Stimulated activated CD8-positive, alpha-beta memory T cell treated with anti-CD3 and anti-CD28 coated beads, Interleukin-7, amount 100 ng/mL, for 24 hours (primary cell): ENCODE results near the gene OR10G8.
"Not testable (repeated sequence)": the region's sequence is repeated elsewhere in the genome, so short reads cannot be mapped to it uniquely, and the experiment has no call there.

Source experiments
- DNase-seq: peaks from one replicate; pipeline ENCODE4 v3.0.0-alpha.2; 2020; ENCODE audit warnings: low read depth

The OR10G8 gene, protein sequence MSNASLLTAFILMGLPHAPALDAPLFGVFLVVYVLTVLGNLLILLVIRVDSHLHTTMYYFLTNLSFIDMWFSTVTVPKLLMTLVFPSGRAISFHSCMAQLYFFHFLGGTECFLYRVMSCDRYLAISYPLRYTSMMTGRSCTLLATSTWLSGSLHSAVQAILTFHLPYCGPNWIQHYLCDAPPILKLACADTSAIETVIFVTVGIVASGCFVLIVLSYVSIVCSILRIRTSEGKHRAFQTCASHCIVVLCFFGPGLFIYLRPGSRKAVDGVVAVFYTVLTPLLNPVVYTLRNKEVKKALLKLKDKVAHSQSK

DNA sequence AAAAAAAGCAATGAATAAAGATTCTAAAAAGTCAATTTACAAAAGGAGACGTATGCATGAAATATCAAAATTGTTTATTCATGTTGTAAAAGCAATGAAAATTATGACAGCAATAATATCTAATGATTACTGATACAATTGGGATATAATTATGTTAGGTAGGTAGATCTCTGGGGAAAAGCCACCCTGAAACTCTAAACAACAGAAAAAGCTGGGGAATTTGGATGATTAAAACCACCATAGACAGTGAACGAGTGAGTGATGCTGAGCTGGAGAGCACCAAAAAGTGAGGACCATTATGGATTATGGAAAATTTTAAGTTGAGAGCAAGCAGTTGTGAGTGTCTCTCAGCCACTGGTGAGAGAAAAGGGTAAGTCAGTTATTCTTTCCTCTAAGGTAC, at the start of gene OR10G8:
Gene OR10G8 (plus strand): TSS at position 301 of the 400 bp plus-strand sequence. CDS start 2,825 bp downstream, outside the sequence.
- no peak for DNase-seq

DNA sequence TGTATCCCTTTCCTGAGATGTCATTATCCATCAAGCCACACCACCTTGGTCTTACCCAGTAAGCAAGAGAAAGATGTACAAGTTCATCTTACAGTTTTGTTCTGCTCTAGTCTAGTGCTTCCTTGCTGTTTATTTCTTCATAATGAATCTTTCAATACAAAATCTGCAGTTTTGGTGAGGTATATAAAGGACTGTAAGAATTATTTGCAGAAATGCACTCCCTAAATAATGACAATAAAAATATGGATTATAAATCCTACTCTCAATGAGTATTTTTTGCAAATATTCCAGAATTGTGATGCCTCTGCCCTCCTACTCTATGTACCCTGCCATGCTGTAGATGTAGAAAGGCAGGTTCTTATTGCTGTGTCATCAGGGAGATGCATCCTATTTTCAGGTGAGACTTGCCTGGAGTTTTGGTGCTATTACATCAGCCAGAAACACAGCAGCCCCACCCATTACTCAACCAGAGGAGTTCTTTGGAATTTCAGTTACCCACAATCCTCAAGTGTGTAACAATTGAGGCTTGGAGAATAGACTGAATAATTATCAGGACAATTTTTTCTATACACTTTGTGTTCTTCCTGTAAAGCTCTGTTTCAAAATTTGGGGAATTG, 48.8 kb upstream of the OR10G8 start, which contains the start of gene OR10S1:
Gene OR10S1 (minus strand): TSS at position 51 of the 617 bp plus-strand sequence. CDS start 117 bp downstream, outside the sequence.
- no peak for DNase-seq

DNA sequence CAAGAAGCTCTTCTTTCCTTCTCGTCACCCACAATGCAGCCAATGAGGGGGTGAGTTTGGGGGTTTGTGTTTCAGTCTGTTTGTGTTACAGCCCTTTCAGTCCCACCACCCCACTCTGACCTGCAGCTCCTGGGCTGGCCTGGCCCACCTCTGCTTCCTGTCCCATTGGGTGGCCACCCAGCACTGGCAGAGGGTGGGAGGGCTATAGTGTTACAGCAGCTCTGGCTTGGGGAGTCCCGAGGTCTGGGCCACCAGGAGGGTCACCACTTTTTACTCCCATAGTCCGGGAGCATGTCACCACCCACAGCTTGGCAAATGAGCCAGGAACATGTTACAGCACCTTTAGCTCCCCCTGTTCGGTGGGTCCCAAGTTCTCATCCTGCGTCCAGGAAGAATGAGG, 47.3 kb upstream of the OR10G8 start:
- DNase-seq, result no peak

DNA sequence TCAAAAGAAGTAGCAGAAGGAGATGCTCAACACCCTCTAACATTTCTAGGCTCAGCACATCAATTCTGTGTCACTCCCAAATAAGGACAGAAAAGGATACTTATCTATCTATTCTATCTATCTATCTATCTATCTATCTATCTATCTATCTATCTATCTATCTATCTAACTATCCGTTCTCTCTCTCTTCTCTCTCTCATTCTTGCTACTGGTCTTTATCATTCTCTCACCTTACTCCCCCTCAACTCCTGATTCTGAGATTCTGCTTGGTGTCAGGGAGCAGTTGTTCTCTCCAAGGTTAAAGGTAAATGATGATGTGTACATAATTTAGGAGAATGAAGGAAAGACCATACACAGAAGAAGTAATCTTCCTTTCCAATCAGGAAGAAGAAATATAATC, 31.5 kb upstream of the OR10G8 start, which contains the start of gene OR10G6:
Gene OR10G6 (minus strand): TSS at position 43 of the 400 bp plus-strand sequence. CDS start 0 bp downstream, at position 43.
- DNase-seq, result no peak

DNA sequence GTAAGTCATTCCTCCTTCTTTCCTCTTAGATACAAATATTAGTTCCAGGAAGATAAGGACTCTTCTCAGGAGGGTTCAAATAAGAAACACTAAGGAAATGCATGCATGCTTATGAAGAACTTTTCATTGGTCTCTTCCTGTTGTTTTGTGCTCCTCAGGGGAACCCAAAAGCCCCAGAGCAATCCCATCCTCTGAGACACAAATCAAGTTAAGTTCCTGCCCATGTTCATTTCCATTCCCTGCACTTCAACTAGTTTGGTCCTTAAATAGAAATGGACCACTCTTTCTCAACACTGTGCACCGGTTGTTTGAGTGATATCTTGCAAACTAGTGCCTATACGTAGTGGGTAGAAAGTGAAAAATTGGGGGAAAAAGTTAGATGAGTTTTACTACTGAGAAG, 13.9 kb upstream of the OR10G8 start, which contains the start of gene OR10G4:
Gene OR10G4 (plus strand): TSS at position 301 of the 400 bp plus-strand sequence. CDS start 2,578 bp downstream, outside the sequence.
- DNase-seq, result no peak

DNA sequence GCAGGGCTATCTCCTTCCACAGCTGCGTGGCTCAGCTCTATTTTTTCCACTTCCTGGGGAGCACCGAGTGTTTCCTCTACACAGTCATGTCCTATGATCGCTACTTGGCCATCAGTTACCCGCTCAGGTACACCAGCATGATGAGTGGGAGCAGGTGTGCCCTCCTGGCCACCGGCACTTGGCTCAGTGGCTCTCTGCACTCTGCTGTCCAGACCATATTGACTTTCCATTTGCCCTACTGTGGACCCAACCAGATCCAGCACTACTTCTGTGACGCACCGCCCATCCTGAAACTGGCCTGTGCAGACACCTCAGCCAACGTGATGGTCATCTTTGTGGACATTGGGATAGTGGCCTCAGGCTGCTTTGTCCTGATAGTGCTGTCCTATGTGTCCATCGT, 10.8 kb upstream of the OR10G8 start:
- DNase-seq, result not testable (repeated sequence)

DNA sequence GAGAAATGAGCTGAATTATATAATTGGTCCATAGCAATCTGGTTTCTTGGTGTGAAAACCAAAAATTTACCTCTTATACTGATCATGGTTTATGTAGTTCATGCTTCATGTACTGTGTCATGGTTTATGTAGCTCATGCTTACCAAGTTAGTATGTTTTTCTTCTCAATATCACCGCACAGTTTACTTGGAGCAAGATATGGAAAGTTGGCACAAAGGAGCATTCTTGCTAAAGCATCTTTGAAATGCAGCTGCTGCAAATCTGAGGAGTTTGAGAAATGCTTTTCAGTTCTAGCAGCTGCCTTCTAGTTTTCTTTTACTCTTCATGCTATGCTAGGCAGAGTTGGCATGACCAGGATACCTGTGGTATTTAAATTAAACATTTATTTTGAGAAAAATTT, 10.1 kb downstream of the OR10G8 start:
- DNase-seq, result no peak

DNA sequence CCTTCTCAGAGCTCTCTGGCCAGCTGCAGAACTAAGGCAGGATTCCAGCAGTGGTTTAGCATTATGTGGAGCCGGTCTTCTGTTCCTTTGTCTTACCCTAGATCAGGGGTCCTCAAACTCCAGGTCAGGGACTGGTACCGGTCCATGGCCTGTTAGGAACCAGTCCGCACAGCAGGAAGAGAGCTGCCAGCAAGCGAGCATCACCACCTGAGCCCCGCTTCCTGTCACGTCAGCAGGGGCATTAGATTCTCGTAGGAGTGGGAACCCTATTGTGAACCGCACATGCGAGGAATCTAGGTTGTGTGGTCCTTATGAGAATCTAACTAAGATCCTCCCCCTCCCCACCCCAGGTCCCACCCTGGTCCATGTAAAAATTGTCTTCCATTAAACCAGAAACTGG, 13.0 kb downstream of the OR10G8 start:
- DNase-seq, result no peak

DNA sequence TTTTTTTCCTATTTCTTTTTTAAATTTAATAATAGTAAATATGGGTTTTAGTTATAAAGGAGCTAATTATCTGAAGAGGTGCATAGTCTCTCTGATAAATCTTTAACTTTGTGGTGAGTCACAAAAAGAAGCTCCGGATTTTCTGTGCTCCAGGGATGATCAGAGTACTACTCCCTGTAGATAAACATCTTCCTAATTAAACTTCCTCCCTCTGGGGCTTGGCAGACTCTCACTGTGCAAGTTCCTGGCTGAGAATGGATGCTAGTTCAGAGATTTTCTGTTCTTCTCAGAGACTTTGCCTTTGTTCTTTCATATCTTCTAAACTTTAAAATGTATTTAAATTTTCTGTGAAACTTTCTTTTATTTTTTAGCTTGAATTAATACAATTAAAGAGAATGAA, 14.7 kb downstream of the OR10G8 start, which contains the start of gene OR10G7:
Gene OR10G7 (minus strand): TSS at position 72 of the 400 bp plus-strand sequence. CDS start 2,324 bp downstream, outside the sequence.
- DNase-seq, result no peak

DNA sequence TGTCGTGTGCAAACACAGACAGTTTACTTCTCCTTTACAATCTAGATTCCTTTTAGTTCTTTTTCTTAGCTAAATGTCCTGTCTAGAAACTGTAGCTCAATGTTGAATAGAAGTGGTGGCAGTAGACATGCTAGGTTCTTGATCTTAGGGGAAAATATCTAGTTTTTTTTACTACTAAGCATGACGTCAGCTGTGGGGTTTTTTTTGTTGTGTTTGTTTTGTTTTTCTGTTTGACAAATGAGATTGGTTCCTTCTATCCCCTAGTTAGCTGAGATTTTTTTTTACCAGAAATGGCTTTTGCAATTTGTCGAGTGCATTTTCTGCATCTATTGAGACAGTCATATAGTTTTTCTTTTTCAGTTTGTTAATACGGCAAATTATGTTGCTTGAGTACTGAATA, 16.8 kb downstream of the OR10G8 start:
- DNase-seq, result no peak

DNA sequence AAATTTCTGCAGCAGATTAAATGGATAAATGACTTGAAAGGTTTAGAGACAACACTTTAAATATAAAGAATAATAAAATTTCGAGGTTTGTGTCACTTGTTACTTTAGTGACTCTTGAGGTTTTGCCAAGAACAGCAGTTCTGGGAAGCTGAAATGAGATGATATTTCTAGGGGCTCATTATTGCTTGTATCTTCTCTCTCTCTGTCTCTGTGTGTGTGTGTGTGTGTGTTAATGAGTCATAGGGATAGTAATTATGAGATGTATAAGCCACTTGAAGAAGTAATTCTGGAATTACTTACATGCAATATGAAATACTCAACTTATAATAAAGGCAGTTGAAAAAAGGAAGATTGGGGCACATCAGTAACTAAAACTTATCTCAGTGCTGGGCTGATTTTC, 24.1 kb downstream of the OR10G8 start:
- no peak for DNase-seq

DNA sequence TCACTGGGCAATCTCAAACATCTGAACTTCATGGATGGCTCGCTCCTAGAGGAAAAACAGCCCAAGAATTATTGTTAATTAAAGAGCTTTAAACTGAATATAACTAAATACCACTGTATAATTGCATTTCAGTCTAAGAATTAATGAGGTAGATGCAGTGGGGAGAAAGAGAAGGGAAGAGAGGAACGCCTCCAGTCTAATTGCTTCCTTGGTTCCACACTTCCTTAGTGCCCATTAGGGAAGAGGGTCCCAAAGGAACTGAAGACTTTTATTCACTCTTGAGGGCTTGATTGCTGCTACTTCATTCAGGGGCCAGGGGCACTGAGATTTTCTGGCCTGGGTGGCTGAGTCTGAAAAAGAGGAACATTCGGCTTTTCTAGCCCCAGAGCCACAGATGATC, 26.4 kb downstream of the OR10G8 start:
- no peak for DNase-seq

DNA sequence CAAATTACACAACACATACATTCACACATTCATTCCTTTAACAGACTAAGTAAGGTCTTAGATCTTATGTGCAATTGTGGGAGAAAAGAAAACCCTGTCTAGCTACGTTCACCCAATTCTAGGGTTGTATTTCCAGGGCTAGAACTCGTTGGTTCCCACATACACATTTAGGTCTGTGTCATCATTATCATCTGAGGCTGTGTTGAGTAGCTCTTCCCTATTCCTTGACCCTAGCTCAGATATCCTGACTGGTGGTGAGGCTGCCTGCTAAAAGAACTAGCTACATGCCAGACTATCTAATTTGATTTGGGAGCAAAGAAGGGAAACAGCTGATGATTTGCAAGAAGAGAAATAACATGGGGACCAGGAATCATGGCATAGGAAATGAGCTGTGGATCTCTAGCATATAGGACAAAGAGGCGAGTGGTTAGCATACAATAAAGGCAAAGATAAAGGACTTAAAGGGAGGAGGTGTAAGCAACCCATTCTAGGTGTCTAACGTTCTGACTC, 42.1 kb downstream of the OR10G8 start:
- no peak for DNase-seq

DNA sequence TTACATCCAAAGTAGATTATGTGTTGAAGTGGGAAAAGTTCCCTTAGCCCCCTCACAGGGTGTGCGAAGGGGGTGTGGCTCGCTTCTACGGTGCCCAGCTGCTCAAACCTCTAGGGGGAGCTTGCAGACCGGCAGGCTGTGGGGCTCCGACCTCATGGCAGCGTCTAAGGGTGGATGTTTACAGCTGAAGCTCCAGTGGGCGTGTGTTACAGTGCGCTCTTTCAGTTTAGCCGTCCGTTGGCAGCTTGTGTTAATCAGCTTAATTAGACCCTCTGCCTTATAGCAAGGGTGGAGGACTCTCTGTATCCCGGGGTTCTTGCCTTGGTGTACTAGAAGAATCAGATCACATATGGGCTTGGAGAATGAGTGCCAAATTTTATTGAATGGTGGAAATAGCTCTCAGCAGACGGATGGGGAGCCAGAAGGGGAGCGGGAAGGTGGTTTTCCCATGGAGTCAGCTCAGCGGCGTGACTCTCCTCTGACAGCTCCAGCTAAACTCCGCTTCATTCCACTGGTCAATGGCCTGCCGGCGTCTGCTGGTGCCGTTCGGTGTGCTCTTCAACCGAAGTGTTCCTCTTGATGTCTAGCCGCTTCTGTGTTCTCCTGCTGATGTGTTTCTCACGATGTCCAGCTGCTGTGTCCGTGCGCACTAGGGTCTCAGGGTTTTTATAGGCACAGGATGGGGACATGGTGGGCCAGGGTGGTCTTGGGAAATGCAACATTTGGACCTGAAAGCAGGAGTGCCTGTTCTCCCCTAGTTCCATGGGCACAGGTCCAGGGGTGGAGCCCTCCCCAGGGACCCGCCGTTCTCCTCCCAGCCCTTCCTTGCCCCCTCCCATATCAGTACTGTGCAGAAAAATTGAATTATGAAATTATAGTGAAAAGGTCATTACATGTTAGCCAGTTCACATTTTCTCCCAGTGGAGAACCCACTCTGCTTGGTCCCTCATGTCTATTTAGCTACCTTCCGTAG, 43.1 kb downstream of the OR10G8 start:
- DNase-seq, result no peak

DNA sequence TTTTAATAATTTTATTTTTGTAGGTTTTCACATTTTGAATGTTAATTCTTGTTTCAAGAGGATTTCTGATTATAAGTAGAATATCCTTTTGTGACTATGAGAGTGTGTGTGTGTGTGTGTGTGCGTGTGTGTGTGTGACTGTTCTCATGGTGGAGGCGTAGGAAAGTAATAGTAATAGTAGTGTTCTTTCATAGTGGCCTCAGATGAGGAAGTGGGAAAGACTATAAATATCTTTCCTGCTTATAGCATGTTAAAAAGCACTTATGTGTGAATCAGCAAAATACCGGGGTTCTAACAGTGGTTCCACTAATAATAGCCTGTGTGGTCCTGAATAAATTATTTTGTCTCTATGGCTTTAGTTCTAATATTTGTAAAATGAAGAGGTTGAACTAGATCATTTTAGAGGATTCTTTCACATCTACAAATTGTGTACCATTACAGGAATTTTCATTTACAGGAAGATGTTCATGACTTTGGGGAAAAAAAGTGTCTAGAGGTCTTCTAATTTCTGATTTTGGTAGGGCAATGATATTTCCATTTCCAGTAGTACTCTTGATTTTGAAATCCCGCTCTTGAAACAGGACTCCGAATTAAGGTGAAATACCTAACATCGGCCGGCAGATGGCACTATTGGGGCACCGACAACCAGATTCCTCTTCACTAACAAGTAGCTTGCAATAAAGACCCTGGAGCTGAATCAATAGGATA, 44.5 kb downstream of the OR10G8 start:
- DNase-seq, result peak; percentile 45

DNA sequence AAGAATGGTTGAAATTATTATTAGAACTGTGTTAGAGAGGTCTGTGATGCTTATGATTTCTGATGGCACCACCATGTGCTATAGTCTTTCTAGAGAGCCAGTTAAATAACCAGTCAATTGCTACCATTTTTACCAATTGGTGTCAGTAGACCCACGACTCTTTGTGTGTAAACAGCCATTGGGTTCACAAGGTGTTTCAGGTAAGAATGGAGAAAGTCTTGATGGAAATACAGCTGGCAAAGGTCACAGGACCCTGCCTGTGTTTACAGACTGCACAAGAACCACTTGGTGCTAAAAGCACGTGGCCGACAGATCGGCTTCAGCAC, 45.0 kb downstream of the OR10G8 start:
- no peak for DNase-seq

DNA sequence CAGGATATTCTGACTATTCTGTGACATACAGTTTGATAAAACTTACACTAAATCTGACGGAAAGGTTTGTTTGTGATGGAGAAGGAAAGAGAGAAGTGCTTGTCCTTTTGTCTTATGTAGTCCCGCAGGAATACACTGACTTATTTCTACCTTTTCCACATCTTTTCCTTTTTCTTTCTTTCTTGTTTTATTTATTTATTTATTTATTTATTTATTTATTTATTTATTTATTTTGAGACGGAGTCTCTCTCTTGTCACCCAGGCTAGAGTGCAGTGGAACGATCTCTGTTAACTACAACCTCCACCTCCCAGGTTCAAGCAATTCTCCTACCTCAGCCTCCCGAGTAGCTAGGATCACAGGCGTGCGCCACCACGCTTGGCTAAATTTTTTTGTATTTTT, 45.5 kb downstream of the OR10G8 start:
- DNase-seq, result no peak

DNA sequence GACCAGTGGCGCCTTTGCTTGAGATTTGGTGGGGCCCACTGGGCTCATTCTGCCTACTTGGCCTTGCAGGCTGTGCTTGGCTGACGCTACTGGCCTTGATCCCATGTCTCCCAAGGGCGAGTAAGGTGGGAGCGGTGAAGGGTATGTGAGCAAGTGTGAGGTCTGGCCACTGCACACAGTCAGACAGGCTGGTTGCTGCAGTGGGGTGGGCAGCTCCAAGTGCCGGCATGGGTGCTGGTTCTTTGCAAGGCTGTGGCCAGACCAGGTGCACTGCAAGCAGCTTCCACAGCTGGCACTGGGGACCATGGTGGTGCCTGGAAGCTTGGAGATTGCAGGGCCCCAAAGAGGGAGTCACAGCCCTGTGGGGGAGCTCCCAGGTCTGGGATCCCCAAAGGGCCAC, 48.0 kb downstream of the OR10G8 start:
- no peak for DNase-seq

DNA sequence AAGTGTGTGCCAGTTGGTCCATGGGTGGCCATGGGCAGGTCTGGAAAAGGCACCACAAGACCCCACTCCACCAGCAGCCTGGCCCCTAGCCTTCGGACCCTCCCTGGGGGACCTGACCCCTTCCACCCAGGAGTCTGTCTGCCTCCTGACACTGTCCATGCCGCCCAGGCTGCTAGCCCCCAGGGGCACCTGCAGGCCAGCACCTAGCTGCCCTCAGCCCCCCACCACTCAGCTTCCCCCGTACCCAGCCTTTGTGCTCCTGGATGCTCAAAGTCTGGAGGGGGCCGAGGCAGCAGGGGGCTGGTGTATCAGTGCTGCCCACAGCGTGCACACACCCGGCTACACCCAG, 48.9 kb downstream of the OR10G8 start:
- no peak for DNase-seq

DNA sequence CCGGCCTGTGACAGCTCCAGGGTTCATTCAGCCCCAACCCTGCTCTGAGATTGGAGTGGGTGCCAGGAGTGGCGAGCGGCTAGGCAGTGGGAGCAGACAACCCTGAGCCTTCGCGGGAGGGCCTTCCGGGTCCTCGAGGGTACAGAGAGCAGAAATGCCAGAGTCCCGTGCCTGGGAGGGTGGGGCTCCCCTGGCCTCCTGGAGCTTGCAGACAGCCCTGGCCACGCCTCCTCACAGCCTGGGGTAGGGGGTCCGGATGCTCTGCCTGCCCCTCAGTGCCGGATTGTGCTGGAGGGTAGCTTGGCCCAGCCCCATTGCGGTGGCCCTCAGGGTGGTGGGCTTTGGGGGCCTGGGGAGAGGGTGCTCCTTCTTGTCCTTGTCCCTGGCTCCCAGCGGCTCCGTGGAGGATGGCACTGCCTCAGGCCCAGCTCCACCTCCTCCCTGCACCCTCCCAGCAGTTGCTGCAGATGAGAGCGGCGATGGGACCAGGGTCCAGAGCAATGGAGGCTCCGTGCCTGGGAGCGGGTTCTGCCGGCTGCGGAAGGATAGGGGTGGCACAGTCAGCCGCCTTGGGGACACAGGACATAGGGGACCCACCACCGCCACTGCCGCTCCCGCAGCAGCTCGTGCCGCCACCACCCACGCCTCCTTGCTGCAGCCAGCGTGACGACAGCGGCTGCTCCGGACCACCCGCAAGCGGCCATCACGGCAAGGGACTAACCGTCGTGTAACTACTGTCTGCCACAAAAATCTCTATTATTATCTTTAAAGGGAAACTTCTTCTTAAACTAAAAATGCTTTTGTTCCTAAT, 49.4 kb downstream of the OR10G8 start:
- DNase-seq, result no peak

DNA sequence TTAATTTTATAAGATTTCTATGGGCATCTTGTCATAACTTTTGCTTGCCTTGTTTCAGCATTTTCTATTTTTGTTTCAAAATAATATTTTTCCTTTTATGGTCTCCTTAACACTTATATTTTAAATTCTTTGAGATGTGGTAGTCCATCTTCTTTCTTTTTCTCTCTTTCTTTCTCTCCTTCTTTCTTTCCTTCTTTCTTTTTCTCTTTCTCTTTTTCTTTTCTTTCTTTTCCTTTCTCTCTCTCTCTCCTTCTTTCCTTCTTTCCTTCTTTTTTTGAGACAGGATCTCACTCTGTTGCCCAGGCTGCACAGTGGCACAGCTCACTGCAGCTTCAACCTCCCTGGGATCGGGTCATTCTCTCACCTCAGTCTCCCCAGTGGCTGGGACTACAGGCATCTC, 50.7 kb downstream of the OR10G8 start:
- DNase-seq, result no peak
